ENCODE measurements around the gene LIN52. TPM values are rescaled to one million over a fixed set of nuclear protein-coding genes. Genes with fewer than 3 reads are reported as not detected.

LIN52 gene
- total RNA-seq, 1 experiment from 2014 or later = 11.0 TPM

DNA sequence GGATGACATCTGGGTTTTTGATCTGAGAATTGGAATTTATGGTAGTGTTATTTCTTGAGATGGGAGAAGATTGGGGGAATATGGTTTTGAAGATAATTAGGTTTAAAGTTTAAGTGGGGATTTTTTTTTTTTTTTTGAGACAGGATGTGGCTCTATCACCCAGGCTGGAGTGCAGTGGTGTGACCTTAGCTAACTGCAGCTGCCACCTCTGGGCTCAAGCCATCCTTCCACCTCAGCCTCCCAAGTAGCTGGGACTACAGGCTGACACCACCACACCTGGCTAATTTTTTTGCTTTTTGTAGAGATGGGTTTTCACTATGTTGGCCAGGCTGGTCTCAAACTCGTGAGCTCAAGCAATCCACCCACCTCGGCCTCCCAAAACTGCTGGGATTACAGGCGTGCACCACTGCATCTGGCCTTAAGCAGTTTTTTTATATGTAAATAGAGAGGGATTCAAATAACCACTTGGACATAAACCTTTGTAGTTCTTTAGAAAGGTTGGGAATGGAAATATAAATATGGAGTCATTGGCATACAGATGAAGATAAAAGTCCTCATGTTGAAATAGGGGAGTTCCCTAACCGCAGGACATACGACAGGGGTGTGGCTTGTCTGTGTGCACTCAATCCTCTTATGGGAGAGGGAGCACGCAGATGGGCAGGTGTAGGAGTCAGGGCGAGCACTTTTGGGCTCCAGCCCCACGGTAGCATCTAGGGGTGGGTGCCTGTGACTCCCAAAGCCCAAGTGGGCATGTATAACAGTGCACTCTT, 4.7 kb downstream of the LIN52 start:
- Histone ChIP-seq H4K91ac (ENCODE audit: insufficient read length, low read depth, low read length) (no peak overlapping the region), H3K4ac (ENCODE audit: low read depth, low read length) (no peak overlapping the region)

More for the DNA sequence above, 4.7 kb downstream of the LIN52 start:
- Histone ChIP-seq H2BK12ac (ENCODE audit: insufficient read length, low read depth, low read length) (no peak overlapping the region), H3K27me3 (ENCODE audit: insufficient read depth, low read length) (no peaks in the 10 kb centered on the region), H3K27ac (ENCODE audit: insufficient read length, low read depth, low read length) (no peak overlapping the region), H3K79me2 (ENCODE audit: insufficient read depth, low read length) (no peaks in the 10 kb centered on the region; the same call in 1 of the 2 replicates), H3K4me1 (ENCODE audit: insufficient read depth, low read length) (no peaks in the 10 kb centered on the region), H3K4me2 (ENCODE audit: insufficient read depth, insufficient read length, low read length) (no peak overlapping the region), H2AK5ac (ENCODE audit: insufficient read length, low read length) (no peak overlapping the region), H3K9me3 (ENCODE audit: control insufficient read depth, low read depth, low read length) (no peaks in the 10 kb centered on the region), H3K14ac (ENCODE audit: insufficient read depth, low read length) (no peak overlapping the region), H3K9ac (ENCODE audit: extremely low read depth, insufficient read length, low read length) (no peak overlapping the region), H4K5ac (ENCODE audit: insufficient read length, low read depth, low read length) (no peak overlapping the region), H2BK120ac (ENCODE audit: low read depth, low read length, poor library complexity, severe bottlenecking) (no peak overlapping the region), H3K56ac (ENCODE audit: insufficient read length, low read depth, low read length) (no peak overlapping the region), H4K20me1 (ENCODE audit: control insufficient read depth, insufficient read depth, insufficient read length) (no peaks in the 10 kb centered on the region), H2AFZ (ENCODE audit: low read length) (no peak overlapping the region), H3K23me2 (ENCODE audit: insufficient read length, low read depth, low read length, poor library complexity, severe bottlenecking) (no peaks in the 10 kb centered on the region), H3K23ac (ENCODE audit: insufficient read length, low read depth, low read length) (no peak overlapping the region), H2BK20ac (ENCODE audit: low read depth, low read length, poor library complexity, severe bottlenecking) (no peak overlapping the region), H3T11ph (ENCODE audit: low read length) (no peak overlapping the region), H4K8ac (replicated peaks; ENCODE audit: insufficient read length, low read depth, low read length) (no peak overlapping the region), H2BK5ac (ENCODE audit: insufficient read length, low read length) (no peak overlapping the region), H3K18ac (ENCODE audit: insufficient read length, low read depth, low read length) (no peak overlapping the region), H2BK15ac (ENCODE audit: low read depth, low read length) (no peak overlapping the region), H3K79me1 (ENCODE audit: insufficient read depth, low read depth, low read length, poor library complexity, severe bottlenecking) (peaks cover 7% of the 10 kb centered on the region)
- TF ChIP-seq, protein P1, sequence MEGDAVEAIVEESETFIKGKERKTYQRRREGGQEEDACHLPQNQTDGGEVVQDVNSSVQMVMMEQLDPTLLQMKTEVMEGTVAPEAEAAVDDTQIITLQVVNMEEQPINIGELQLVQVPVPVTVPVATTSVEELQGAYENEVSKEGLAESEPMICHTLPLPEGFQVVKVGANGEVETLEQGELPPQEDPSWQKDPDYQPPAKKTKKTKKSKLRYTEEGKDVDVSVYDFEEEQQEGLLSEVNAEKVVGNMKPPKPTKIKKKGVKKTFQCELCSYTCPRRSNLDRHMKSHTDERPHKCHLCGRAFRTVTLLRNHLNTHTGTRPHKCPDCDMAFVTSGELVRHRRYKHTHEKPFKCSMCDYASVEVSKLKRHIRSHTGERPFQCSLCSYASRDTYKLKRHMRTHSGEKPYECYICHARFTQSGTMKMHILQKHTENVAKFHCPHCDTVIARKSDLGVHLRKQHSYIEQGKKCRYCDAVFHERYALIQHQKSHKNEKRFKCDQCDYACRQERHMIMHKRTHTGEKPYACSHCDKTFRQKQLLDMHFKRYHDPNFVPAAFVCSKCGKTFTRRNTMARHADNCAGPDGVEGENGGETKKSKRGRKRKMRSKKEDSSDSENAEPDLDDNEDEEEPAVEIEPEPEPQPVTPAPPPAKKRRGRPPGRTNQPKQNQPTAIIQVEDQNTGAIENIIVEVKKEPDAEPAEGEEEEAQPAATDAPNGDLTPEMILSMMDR (conservative IDR thresholded peaks at IDR 0.05) = no peak
- H3K36me3 Mint-ChIP-seq (ENCODE audit: insufficient read depth in 1 of 3, low read depth in 3 of 3) = peaks cover 3 to 11% (median 8%) of the 10 kb centered on the region in 3 experiments; a peak in 6 of 7 replicates
- no peaks in the 10 kb centered on the region; the same call in 1 of the 2 replicates for H3K27me3 Mint-ChIP-seq (ENCODE audit: low read depth)
- H3K4me3 Mint-ChIP-seq = no peak overlapping the region
- peaks cover 0 to 7% of the 10 kb centered on the region in 2 experiments; a peak in 2 of 4 replicates for H3K4me1 Mint-ChIP-seq
- no CpG with 5 or more reads among the region's 8 CpGs for WGBS (ENCODE audit: extremely low coverage, insufficient read length, low lambda C conversion rate)
- no peak for DNase-seq
- peak overlapping the region in 1 of 3 experiments; percentile 15; a peak in 2 of 7 replicates for H3K27ac Mint-ChIP-seq
- H3K9me3 Mint-ChIP-seq = no peaks in the 10 kb centered on the region

Measured in H9 (cell line).